HG02798 (cell line): Measurements from ENCODE around the gene CCDC190.
A peak's percentile ranks its signal among the peaks of the same experiment; 100 is the strongest.
"Not testable (repeated sequence)": the region's sequence is repeated elsewhere in the genome, so short reads cannot be mapped to it uniquely, and the experiment has no call there.

Experiments
- ATAC-seq: cut with Tn5 transposase; IDR thresholded peaks from one replicate; pipeline ENCODE4 v1.9.1; 2021; ENCODE audit warnings: mild to moderate bottlenecking; ENCODE audit not compliant: unreplicated experiment, poor library complexity

The CCDC190 gene

DNA sequence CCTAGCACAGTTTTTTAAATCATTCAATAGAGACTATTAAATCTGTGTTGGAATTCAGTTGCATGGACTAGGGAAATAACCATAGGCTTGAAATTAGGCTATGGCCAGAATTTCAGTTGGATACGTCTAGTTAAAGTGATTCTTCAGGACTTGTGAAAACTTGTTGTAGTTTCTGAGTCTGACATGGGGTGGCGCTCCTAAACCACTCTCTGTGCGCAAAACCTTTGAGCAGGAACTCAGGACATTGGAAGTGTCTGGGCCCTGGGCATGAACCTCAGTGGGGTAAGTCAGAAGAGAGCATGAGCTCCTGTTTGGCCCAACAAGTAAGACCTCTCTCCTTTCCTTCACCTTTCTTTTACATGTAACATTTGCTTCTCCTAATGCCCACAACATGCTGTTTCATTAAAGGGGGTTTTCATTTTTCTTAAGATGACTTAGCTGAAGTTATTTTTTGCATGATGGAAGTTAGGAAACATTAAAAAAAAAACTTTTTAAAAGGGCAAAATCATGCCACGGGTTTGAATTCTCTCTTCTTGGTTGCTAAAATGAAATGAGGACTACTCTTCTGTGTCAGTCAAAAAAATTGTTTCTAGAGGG, 17.1 kb upstream of the CCDC190 start:
- no peak for ATAC-seq

DNA sequence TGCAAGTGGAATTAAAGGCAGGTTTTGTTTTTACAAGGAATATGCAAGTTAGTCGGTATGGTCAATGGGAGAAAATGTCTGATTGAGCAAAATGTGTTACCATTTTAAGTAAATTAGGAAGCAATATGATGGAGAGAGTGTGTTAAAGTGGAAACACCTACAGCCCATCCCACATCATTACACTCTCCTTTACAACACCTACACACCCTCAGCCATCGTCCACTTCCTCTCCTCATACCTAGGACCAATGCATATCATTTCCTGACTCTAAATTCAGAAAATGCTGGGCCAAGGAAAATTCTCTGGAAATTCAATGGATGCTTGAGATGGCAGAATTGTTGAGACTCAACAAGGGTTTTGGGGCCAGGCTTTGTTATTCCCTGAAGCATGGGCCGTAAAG, 16.4 kb upstream of the CCDC190 start:
- ATAC-seq = no peak

DNA sequence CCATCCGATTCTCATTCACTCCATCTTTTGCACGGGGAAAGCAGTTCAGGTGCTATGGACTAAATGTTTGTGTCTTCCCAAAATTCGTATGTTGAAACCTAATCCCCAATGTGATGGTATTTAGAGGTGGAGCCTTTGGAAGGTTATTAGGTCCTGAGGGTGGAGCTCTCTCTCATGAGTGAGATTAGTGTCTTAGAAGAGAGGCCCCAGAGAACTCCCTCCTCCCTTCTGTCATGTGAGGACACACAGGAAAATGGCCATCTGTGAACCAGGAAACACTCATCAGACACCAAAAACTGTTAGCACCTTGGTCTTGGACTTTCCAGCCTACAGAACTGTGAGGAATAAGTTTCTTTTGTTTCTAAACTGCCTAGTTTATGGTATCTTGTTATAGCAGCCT, 15.8 kb upstream of the CCDC190 start:
- no peak for ATAC-seq

DNA sequence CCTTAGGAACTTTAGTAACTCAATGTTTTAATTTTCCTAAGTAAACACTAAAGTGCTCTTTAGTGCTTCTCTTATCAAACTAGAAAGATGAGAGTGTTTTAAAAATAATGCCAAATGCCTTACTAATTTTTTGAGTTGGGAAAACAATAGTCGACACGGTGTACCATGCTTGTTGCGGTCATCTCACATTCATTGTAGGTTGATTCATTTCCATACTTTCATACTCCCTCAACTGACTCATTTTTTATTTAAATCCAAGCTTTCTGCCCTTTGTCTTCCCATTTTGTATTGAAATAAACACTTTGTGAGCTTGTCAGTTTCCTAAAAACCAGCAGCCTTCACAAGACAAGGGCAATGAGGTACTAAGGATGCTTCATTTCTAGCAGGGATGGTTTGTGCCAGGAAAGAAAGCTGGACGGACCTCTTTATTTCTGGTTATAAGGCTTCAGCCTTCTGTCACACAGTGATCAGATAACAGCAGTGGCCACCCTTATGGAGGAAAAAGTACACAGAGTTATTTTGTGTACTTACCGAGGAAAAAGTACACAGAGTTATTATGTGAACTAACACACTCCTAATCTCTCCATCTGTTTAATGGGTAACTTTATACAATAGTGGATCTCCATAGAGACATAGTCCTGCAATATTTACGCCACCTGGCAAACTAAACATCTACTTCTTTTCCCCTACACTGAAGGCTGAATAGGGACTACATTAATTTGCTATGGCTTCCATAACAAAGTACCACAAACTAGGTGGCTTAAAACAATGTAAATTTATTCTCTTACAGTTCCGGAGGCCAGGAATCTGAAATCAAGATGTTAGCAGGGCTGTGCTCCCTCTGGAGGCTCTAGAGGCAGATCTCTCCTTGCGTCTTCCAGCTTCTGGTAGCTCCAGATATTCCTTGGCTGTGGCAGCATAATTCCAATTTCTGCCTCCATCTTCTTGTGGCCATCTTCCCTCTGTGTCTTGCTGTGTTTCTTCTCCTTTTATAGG, 13.0 kb upstream of the CCDC190 start:
- no peak for ATAC-seq

DNA sequence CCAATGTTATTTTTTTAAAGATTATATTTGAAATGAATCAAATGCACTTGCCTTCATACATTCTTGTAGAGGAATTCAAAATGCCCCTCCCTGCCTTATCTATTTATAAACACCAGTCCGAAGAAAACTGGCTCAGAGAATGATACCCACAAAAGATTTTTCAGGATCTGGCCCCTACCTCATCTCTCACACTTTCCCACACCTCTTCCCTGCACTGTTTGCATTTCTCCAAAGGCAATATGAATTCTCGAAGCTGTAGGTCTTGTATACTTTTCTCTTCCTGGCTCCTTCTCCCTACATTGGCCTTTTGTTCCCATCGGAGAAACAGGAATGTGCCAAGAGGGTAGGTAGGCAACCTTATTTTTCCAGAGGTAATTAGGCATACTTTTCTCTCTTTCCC, 12.0 kb upstream of the CCDC190 start:
- no peak for ATAC-seq

DNA sequence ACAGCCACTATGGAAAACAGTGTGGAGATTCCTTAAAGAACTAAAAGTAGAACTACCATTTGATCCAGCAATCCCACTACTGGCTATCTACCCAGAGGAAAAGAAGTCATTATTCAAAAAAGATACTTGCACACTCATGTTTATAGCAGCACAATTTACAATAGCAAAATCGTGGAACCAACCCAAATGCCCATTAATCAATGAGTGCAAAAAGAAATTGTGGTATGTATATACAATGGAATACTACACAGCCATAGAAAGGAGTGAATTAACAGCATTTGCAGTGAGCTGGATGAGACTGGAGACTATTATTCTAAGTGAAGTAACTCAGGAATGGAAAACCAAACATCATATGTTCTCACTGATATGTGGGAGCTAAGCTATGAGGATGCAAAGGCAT, 10.4 kb upstream of the CCDC190 start:
- not testable (repeated sequence) for ATAC-seq

DNA sequence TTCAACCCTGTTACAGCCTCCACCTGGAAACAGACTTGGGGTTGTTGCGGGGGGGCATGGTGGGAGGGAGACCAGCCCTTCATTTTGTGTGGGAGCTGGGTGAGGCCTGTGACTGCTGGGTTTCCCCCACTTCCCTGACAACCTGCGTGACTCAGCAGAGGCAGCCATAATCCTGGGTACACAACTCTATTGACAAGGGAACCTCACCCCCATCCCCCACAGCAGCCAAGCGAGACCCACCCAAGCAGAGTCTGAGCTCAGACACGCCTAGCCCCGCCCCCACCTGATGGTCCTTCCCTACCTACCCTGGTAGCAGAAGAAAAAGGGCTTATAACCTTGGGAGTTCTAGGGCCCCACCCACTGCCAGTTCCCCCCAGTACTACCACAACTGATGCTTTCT, 8.0 kb upstream of the CCDC190 start:
- ATAC-seq = no peak

DNA sequence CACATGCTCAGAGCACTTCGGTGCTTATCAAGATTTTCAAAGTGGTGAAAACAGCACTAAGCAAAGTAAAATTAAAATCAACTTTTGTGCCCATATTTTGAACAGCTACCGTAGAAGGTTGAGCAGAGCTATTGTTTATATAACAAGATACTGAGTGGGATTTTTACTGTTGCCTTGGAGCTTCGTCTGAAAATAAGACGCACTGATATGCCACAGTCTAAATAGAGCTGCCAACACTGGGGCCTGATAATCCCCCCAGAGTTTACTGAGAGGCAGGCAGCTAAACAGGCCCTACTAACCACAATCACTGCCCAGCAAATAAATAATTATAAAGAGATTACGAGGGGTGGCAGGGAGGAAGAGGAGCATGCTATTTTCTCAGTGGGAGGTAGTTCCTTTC, 650 bp upstream of the CCDC190 start:
- ATAC-seq = no peak

DNA sequence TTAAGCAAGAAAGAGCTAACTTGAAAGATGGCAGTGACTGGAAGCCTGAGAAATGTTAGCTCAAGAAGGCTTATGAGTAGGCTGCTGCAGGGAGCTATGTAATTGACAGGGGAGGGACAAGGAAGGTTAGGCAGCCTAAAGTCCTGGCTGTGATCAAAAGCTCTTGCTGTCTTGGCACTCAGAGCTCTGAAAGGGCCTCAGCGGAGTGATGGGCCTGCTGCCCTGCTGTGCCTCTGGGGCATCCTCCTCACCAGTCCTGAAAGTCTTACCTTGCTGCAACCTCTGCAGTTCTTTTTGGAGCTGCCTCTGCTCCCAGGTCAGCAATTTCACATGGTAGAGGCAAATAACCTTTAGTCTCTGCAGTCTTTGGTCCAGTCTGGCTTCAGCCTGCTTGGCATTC, 1.8 kb downstream of the CCDC190 start:
- ATAC-seq = no peak

DNA sequence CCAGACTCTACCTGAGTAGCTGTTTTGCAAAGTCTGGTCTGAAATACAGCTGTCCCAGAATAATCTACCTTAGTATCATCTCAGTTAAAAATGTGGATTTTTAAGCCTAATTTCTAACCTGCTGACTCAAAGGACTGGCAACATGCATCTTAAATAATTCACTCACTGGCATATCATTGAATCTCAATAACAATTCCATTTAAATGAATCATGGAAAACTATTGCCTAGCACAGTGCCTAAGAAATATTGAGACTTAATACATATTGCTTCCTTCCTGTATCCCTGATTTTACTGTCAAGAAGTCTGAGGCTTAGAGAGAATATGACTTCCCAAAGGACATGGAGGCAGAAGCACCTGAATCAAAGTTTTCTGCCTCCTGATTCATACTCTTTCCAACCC, 3.1 kb downstream of the CCDC190 start:
- no peak for ATAC-seq

DNA sequence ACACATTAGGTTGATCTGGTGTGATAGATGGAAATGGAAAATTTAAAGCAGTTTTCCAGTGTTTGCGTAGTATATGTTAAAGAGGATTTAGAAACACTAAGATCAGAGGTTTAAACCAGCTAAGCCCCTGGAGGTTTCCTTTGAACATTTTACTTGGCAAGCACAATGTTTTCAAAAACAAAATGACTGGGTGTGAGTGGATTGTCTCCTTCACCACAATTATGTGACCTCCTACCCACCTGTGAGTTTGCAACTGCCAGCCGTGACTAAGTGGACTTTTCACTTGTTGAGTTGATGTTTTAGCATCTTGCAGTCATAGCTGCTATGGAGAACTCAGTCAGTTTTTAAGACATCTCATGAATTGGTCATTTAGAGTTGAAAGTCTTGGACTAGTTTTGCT, 4.7 kb downstream of the CCDC190 start:
- no peak for ATAC-seq

DNA sequence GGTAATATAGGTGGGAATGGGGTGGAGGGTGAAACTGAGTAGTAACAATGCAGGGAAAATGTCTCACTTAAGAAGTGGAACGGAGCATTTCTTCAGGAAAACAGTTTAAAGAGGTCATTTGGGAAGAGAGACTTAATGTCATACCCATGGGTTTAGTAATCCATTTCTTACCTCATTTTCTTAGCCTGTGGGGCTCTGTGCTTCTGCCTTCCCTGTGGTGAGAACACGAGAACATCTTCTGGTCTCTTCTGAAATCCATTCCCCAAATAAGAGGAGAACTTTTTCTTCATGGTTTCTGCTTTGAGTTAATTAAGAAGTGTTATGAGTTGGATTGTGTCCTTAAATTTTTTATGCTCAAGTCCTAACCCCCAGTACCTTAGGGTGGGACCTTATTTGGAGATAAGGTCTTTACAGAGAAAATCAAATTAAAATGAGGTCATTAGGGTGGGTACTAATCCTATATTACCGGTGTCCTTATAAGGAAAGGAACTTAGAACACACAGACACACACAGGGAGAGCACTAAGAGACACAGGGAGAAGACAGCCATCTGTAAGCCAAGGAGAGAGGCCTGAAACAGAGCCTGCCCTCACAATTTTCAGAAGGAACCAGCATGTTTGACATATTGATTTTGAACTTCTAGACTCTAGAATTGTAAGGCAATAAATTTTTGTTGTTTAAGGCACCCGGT, 5.4 kb downstream of the CCDC190 start:
- no peak for ATAC-seq

DNA sequence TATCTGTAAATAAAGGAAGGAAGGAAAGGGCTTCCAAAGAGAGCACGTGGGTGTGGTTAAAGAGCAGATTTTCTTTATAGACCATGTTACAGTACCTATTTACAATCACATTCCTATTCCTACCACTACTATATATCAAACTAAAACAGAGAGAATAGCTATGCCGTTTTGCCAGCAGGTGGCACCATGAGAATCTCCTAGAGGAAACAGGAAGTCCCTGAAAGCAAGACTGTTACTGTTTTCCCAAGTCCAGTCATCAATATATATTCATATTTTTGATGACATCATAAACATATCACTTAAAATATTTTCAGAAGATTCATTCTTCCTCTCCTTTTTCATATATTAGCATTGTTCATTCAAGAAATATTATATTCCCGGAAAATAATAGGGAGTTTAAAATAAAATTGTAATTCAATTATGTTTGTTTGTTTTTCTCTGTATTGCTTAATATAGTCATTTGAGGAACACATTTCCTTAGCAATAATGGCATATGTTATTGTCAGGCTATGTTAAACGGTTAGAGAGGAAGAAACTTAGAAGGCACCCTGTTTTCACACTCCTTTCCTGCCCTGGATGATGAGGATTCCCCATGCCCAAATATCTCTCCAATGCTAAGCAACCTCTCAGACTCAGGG, 6.6 kb downstream of the CCDC190 start:
- ATAC-seq = peak; percentile 83

DNA sequence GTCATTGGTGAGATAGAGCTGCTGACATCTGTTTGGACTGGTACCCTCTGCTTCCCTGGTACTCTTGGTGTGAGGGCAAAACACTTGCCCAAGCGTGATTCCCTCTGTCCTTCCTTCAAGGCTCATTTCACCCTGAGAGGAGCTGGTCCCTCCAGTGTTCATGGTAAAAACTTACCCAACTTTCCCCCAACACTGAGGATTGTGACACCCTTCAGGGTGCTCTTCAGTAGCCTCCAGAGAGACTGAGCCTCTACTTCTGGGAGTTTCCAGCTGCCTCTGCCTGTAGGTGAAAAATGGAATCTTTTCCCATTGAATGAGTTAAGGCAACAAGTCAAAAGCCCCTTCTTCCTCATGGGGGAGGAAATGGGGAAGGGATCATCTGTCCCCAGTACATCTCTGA, 9.6 kb downstream of the CCDC190 start:
- ATAC-seq = no peak

DNA sequence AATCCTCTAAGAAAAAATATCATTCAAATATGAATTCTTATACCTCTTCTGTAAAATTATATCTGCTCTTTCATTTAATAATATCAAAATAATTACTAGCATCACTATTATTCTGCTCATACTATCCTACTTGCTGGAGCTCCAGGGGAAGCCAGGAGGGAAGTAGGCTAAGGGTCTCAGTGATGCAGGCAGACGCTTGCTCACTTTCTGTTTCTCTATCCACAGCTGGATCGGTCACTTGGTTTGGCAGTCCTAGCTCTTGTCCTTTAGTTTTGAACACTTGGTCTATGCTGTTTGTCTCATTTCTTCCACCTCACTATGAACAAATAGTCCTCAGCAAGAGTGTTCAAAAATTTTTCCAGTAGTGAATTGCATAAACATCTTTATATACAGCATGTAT, 11.3 kb downstream of the CCDC190 start:
- no peak for ATAC-seq

DNA sequence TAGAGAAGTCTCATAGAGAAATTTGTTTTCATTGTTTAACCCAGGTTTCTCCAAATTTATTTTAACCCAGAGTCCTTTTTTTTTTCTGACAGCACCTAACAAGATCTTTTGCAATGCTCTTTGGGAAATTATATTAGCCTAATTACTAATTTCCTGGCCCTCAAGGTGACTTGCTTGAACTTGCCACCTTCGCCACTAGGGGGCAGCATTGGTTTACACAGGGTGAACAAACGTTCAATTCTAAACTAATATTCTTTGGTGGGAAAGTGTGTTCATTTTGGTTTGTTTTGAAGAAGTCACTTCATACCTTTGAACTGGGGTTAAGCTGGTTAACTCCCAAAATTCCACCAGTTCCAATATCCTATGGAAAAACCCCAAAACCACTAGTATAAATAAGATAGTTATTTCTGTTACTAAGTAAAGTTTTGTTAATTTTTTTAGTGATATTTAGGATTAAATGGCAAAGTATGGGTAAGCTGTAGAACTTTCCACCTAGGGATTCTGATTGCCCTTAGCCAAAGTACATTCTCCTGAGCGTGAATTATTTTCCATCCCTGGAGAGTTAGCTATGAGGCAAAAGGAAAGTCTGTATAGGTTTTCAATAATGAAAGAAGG, 13.0 kb downstream of the CCDC190 start:
- ATAC-seq = peak; percentile 73

DNA sequence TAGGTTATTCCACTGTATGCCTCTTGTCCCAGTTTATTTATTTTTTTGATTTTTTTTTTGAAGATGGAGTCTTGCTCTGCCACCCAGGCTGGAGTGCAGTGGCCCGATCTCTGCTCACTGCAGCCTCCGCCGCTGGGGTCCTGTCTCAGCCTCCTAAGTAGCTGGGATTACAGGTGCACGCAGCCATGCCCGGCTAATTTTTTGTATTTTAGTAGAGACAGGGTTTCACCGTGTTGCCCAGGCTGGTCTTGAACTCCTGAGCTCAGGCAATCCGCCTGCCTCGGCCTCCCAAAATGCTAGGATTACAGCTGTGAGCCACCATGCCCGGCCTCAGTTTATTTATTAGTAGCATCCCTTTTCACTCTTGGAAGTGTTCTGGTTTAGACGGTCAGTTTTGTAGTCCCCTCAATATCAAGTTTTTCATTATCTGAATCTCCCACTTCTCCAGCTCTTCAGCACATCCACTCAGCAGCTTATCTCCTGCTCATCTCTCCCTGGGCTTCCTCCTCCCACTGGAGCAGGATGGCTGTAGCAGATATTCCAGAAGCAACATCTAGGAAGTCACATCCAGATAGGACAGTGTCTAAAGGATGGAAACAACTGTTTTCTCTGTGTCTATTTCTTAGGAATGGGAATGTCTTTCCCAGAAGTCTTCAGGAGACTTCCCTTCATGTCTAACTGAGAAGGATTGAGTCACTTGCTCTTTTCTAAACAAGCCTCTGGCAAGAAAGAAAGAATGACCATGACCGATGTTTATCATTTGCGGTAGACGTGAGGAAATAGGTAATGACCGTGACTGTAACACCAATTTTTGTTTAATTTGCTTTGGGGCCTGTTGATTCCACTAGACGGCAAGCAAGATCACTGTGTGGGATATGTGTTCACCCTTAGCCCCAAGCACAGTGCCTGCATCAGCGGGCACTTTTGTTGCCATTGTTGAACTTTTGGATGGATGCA, 14.4 kb downstream of the CCDC190 start:
- ATAC-seq = no peak

DNA sequence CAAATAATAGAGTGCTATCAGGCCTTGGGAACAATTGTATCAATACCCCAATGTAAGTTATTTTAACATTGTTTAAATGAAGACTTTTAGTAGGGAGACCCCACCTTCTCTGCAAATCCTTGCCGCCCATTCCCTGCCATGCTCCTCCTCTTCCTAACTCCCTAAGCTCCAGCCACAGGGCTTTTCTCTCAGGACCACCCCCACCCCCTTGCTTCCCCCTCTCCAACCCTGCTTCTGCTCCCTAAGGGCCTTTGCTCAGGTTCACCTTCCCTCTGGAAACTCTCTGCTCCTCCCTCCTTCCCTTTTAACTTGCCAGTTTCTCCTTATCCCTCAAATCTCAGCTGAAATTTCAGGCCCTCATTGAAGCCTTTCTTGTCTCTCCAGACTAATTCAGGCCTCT, 16.8 kb downstream of the CCDC190 start:
- ATAC-seq = no peak

DNA sequence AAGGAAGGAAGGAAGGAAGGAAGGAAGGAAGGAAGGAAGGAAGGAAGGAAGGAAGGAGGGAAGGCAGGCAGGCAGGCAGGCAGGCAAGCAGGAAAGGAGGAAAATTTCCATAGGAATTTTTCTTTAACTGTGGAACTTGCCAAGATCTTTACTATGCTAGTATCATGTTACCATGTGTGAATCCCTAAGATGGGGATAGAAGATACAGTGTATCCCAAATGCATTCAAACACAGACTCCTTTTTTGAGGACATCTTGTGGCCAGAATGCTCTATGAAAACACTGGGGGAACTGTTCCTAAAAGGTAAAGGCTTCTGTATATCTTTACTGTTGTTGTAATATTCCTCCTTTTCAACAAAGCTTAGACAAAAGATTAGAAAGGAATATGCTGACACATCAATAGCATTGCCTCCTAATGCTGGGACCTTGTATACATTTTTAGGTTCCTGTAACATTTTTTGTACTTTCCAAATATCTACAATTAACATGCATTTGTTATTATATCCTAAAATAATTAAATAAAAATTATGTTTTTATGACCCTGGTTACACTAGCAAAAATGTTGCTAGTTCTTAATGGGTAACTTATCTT, 20.6 kb downstream of the CCDC190 start:
- ATAC-seq = no peak
